GM12875 (cell line): ENCODE results near the gene METTL27.

Source experiments
- H3K4me3 ChIP-seq: one replicate; pipeline ENCODE4 v1.5.1; 2011; ENCODE audit warnings: low read depth, low read length, control low read depth
- CTCF ChIP-seq: IDR thresholded peaks from 2 replicates; pipeline ENCODE4 v1.5.1; 2011; ENCODE audit warnings: low read depth, mild to moderate bottlenecking, control low read depth, inconsistent platforms, low read length, moderate library complexity, borderline replicate concordance; ENCODE audit not compliant: insufficient read depth

Gene METTL27

GRCh38 chr7:73842067-73842976 lies at the start of gene METTL27:
TSS of gene METTL27 (minus strand) at chr7:73842516. CDS start at chr7:73842140, 376 bp downstream.
- peak within 1 kb of the TSS; percentile 58 for H3K4me3 ChIP-seq
- TF ChIP-seq CTCF, result no peak

GRCh38 chr7:73891178-73891885 lies 49.0 kb upstream of the METTL27 start:
- no peak for TF ChIP-seq CTCF
- H3K4me3 ChIP-seq, result no peak overlapping the region

GRCh38 chr7:73890555-73891147 lies 48.3 kb upstream of the METTL27 start:
- no peak for TF ChIP-seq CTCF
- H3K4me3 ChIP-seq, result no peak overlapping the region

GRCh38 chr7:73888959-73889358 lies 46.6 kb upstream of the METTL27 start:
- no peak overlapping the region for H3K4me3 ChIP-seq
- TF ChIP-seq CTCF, result no peak

- H3K4me3 ChIP-seq, result no peak overlapping the region
- TF ChIP-seq CTCF, result no peak
These were observed 45.4 kb upstream of the METTL27 start for GRCh38 chr7:73887762-73888161.

- no peak overlapping the region for H3K4me3 ChIP-seq
- no peak for TF ChIP-seq CTCF
These were observed 43.9 kb upstream of the METTL27 start for GRCh38 chr7:73885975-73886798.
